ENCODE results near the gene CORIN. TPM values are rescaled to one million over a fixed set of nuclear protein-coding genes. Genes with fewer than 3 reads are reported as not detected.

Gene CORIN
- polyA plus RNA-seq, 3 donors, result 0.01 TPM; not detected in 2

GRCh38 chr4:47640911-47641310 lies 197.0 kb downstream of the CORIN start:
- Histone ChIP-seq H3K4me2 (replicated peaks; ENCODE audit: extremely low read depth, low read length, poor library complexity, severe bottlenecking) (no peak overlapping the region), H3K27ac (ENCODE audit: low read depth in 1 of 2, low read length in 2 of 2) (no peak overlapping the region), H3K36me3 (replicated peaks in 1 of 2; ENCODE audit: control insufficient read depth in 1 of 2, insufficient read depth in 2 of 2, low read length in 2 of 2) (no peaks in the 10 kb centered on the region), H3K4me1 (ENCODE audit: control insufficient read depth in 1 of 2, insufficient read depth in 2 of 2, low read length in 2 of 2) (no peaks in the 10 kb centered on the region), H3K9ac (ENCODE audit: insufficient read depth, low read length, poor library complexity, severe bottlenecking) (no peak overlapping the region), H4K20me1 (ENCODE audit: insufficient read depth, low read length) (no peaks in the 10 kb centered on the region), H3K79me2 (ENCODE audit: insufficient read depth, low read length) (no peaks in the 10 kb centered on the region), H3K4me3 (replicated peaks in 1 of 3; ENCODE audit: low read depth in 2 of 3, low read length in 3 of 3) (no peak overlapping the region), H3K27me3 (ENCODE audit: control insufficient read depth in 2 of 2, insufficient read depth in 2 of 2, low read length in 2 of 2) (no peaks in the 10 kb centered on the region), H3K9me3 (replicated peaks in 1 of 2; ENCODE audit: control insufficient read depth in 1 of 2, insufficient read depth in 1 of 2, low read length in 2 of 2) (peaks cover 0 to 7% of the 10 kb centered on the region in 2 donors), H2AFZ (ENCODE audit: insufficient read depth, low read depth, low read length, poor library complexity, severe bottlenecking) (no peak overlapping the region)
- intact Hi-C loops (cut with micrococcal nuclease), result no loop called here
- DNase-seq, result no peak
- no peak overlapping the region for H3K27ac Mint-ChIP-seq
- no peak overlapping the region for H3K4me3 Mint-ChIP-seq
- H3K9me3 Mint-ChIP-seq, result peaks cover 2 to 20% (median 12%) of the 10 kb centered on the region in 7 donors
- peaks cover 0 to 2% (median 1%) of the 10 kb centered on the region in 3 donors for H3K27me3 Mint-ChIP-seq (ENCODE audit: low read depth in 3 of 3)
- H3K36me3 Mint-ChIP-seq, result no peaks in the 10 kb centered on the region
- no peaks in the 10 kb centered on the region for H3K4me1 Mint-ChIP-seq
- TF ChIP-seq, protein P1, sequence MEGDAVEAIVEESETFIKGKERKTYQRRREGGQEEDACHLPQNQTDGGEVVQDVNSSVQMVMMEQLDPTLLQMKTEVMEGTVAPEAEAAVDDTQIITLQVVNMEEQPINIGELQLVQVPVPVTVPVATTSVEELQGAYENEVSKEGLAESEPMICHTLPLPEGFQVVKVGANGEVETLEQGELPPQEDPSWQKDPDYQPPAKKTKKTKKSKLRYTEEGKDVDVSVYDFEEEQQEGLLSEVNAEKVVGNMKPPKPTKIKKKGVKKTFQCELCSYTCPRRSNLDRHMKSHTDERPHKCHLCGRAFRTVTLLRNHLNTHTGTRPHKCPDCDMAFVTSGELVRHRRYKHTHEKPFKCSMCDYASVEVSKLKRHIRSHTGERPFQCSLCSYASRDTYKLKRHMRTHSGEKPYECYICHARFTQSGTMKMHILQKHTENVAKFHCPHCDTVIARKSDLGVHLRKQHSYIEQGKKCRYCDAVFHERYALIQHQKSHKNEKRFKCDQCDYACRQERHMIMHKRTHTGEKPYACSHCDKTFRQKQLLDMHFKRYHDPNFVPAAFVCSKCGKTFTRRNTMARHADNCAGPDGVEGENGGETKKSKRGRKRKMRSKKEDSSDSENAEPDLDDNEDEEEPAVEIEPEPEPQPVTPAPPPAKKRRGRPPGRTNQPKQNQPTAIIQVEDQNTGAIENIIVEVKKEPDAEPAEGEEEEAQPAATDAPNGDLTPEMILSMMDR (IDR thresholded peaks at IDR 0.05), result no peak

DNA sequence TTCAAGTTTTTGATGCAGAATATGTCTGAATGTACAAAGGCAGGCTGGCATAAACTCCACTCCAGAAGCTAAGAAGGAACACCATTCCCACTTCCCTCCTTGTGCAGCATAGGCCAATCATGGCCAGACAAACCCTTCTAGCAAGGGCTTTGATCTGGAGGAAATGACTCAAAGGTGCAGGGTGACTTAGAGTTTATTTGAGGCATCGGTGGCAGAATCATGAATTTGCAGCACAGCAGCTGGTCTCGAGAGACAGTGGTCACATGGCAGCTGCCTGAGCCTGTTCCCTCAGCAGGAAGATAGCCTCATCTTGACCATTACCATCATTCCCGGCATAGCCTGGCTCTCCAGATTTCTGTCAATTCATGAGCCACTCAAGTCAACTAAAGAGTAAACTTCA lies 198.3 kb downstream of the CORIN start:
- Histone ChIP-seq H3K4me1 (ENCODE audit: control insufficient read depth in 1 of 2, insufficient read depth in 2 of 2, low read length in 2 of 2) (no peaks in the 10 kb centered on the region), H3K36me3 (replicated peaks in 1 of 2; ENCODE audit: control insufficient read depth in 1 of 2, insufficient read depth in 2 of 2, low read length in 2 of 2) (no peaks in the 10 kb centered on the region), H3K79me2 (ENCODE audit: insufficient read depth, low read length) (no peaks in the 10 kb centered on the region), H3K4me2 (replicated peaks; ENCODE audit: extremely low read depth, low read length, poor library complexity, severe bottlenecking) (no peak overlapping the region), H2AFZ (ENCODE audit: insufficient read depth, low read depth, low read length, poor library complexity, severe bottlenecking) (no peak overlapping the region), H3K4me3 (replicated peaks in 1 of 3; ENCODE audit: low read depth in 2 of 3, low read length in 3 of 3) (no peak overlapping the region), H3K27ac (ENCODE audit: low read depth in 1 of 2, low read length in 2 of 2) (no peak overlapping the region), H3K9ac (ENCODE audit: insufficient read depth, low read length, poor library complexity, severe bottlenecking) (no peak overlapping the region), H4K20me1 (ENCODE audit: insufficient read depth, low read length) (no peaks in the 10 kb centered on the region), H3K27me3 (ENCODE audit: control insufficient read depth in 2 of 2, insufficient read depth in 2 of 2, low read length in 2 of 2) (no peaks in the 10 kb centered on the region), H3K9me3 (replicated peaks in 1 of 2; ENCODE audit: control insufficient read depth in 1 of 2, insufficient read depth in 1 of 2, low read length in 2 of 2) (peaks cover 0 to 7% of the 10 kb centered on the region in 2 donors)
- TF ChIP-seq, protein P1 (IDR thresholded peaks at IDR 0.05), result no peak
- Mint-ChIP-seq H3K27ac (no peak overlapping the region), H3K4me1 (no peaks in the 10 kb centered on the region), H3K9me3 (peaks cover 2 to 21% (median 12%) of the 10 kb centered on the region in 7 donors), H3K27me3 (ENCODE audit: low read depth in 3 of 3) (peaks cover 0 to 2% (median 0%) of the 10 kb centered on the region in 3 donors), H3K4me3 (no peak overlapping the region), H3K36me3 (no peaks in the 10 kb centered on the region)
- WGBS (ENCODE audit: insufficient coverage), result 17% methylated on average over 2 of the region's 3 CpGs
- DNase-seq, result no peak
- intact Hi-C loops (cut with micrococcal nuclease), result no loop called here
